Measurements from ENCODE around the gene CNPY4. TPM values are rescaled to one million over a fixed set of nuclear protein-coding genes. Genes with fewer than 3 reads are reported as not detected.

The CNPY4 gene
- total RNA-seq, 2 experiments from 2014 or later, result 11.0 to 14.0 TPM

- peak; percentile 83 for ATAC-seq
- intact Hi-C loops (cut with DNase I, micrococcal nuclease), result loop anchor here (1.0 to 10.0 kb wide), 22 partner anchors 19 to 793 kb away; partner anchors contain the start of genes AP4M1 (in 2 of the 2), MCM7 (in 2 of the 2), TRIM4 (in 2 of the 2) and ZKSCAN1 (in 2 of the 2)
- peaks cover 23% of the 10 kb centered on the region for H3K36me3 Mint-ChIP-seq (ENCODE audit: low read depth)
- CTCF ChIA-PET, result interaction anchor here (0.7 to 1.4 kb wide), 7 partner anchors 9 to 263 kb away, joined by 3 to 13 read pairs (median 3); partner anchors contain the start of genes AP4M1, MCM7 and TRIM4
- no peaks in the 10 kb centered on the region for H3K9me3 Mint-ChIP-seq (ENCODE audit: low read depth)
- POLR2A ChIA-PET, result interaction anchor here (1.1 kb wide), 1 partner anchor 12 kb away, joined by 3 read pairs; no protein-coding TSS in a partner anchor
- H3K4me1 Mint-ChIP-seq, result peaks cover 25% of the 10 kb centered on the region
- DNase-seq, result peak; percentile 99
- H3K27ac Mint-ChIP-seq, result peak within 1 kb of the TSS; percentile 87
- H3K4me3 Mint-ChIP-seq, result peak within 1 kb of the TSS; percentile 87
- no peaks in the 10 kb centered on the region for H3K27me3 Mint-ChIP-seq
Measured at GRCh38 chr7:100081535-100082102, 37.8 kb upstream of the CNPY4 start, which contains the start of gene ZNF3. Gene ZNF3 (minus strand): TSS chr7:100081723. CDS start chr7:100077357, 4,366 bp downstream.

GRCh38 chr7:100082978-100083377, 36.5 kb upstream of the CNPY4 start:
- Mint-ChIP-seq H3K36me3 (ENCODE audit: low read depth) (peaks cover 17% of the 10 kb centered on the region), H3K4me1 (peaks cover 30% of the 10 kb centered on the region), H3K27ac (peak overlapping the region; percentile 85), H3K4me3 (peak overlapping the region; percentile 87), H3K9me3 (ENCODE audit: low read depth) (no peaks in the 10 kb centered on the region), H3K27me3 (no peaks in the 10 kb centered on the region)
- ChIA-PET CTCF (interaction anchor here (0.6 to 1.4 kb wide), 12 partner anchors 8 to 525 kb away, joined by 3 to 13 read pairs (median 3); partner anchors contain the start of genes AP4M1, MCM7 and ZKSCAN1), POLR2A (interaction anchor here (0.6 to 1.1 kb wide), 6 partner anchors 11 to 211 kb away, joined by 3 to 11 read pairs (median 3); partner anchors contain the start of genes AP4M1, LAMTOR4, MBLAC1 and MCM7)
- DNase-seq (no peak), ATAC-seq (no peak)
- intact Hi-C loops (cut with DNase I, micrococcal nuclease), result loop anchor here (5.0 to 10.0 kb wide), 8 partner anchors 44 to 792 kb away; partner anchors contain the start of genes MBLAC1 (in 1 of the 2), SRRT (in 1 of the 2), TRIM4 (in 1 of the 2) and ZKSCAN1 (in 1 of the 2)

GRCh38 chr7:100085515-100085914, 33.9 kb upstream of the CNPY4 start:
- H3K36me3 Mint-ChIP-seq (ENCODE audit: low read depth), result peaks cover 13% of the 10 kb centered on the region
- H3K27me3 Mint-ChIP-seq, result no peaks in the 10 kb centered on the region
- no peaks in the 10 kb centered on the region for H3K9me3 Mint-ChIP-seq (ENCODE audit: low read depth)
- POLR2A ChIA-PET, result no interaction called here
- peaks cover 29% of the 10 kb centered on the region for H3K4me1 Mint-ChIP-seq
- H3K27ac Mint-ChIP-seq, result no peak overlapping the region
- H3K4me3 Mint-ChIP-seq, result no peak overlapping the region
- DNase-seq, result no peak
- ATAC-seq, result no peak
- intact Hi-C loops (cut with DNase I, micrococcal nuclease), result loop anchor here (5.0 to 10.0 kb wide), 5 partner anchors 171 to 789 kb away; partner anchors contain the start of genes BUD31 (in 1 of the 2), PDAP1 (in 1 of the 2), SRRT (in 1 of the 2) and TRIM4 (in 1 of the 2)
- CTCF ChIA-PET, result interaction anchor here (0.7 to 1.0 kb wide), 2 partner anchors 10 to 47 kb away, joined by 3 read pairs; no protein-coding TSS in a partner anchor

- DNase-seq, result no peak
- Mint-ChIP-seq H3K27ac (peak overlapping the region; percentile 9), H3K27me3 (no peaks in the 10 kb centered on the region), H3K36me3 (ENCODE audit: low read depth) (peaks cover 24% of the 10 kb centered on the region), H3K4me1 (peaks cover 32% of the 10 kb centered on the region), H3K4me3 (peak overlapping the region; percentile 13), H3K9me3 (ENCODE audit: low read depth) (no peaks in the 10 kb centered on the region)
- ATAC-seq, result no peak
- intact Hi-C loops (cut with DNase I, micrococcal nuclease), result loop anchor here (5.0 to 10.0 kb wide), 5 partner anchors 172 to 788 kb away; partner anchors contain the start of genes BUD31 (in 1 of the 2), PDAP1 (in 1 of the 2), SRRT (in 1 of the 2) and TRIM4 (in 1 of the 2)
- POLR2A ChIA-PET, result interaction anchor here (6.1 kb wide), 1 partner anchor 14 kb away, joined by 74 read pairs; the partner anchor contains the start of genes AP4M1 and MCM7
- CTCF ChIA-PET, result interaction anchor here (0.6 kb wide), 1 partner anchor 349 kb away, joined by 3 read pairs; no protein-coding TSS in a partner anchor
Measured at GRCh38 chr7:100087055-100087750, 32.2 kb upstream of the CNPY4 start.

GRCh38 chr7:100088095-100088620, 31.3 kb upstream of the CNPY4 start:
- intact Hi-C loops (cut with DNase I, micrococcal nuclease), result loop anchor here (1.0 to 10.0 kb wide), 10 partner anchors 31 to 787 kb away; partner anchors contain the start of genes TRIM4 (in 2 of the 2), BUD31 (in 1 of the 2), CNPY4 (in 1 of the 2) and MEPCE (in 1 of the 2)
- DNase-seq, result no peak
- H3K27ac Mint-ChIP-seq, result peak overlapping the region; percentile 96
- ChIA-PET CTCF (interaction anchor here (0.7 to 1.8 kb wide), 3 partner anchors 14 to 198 kb away, joined by 3 to 6 read pairs (median 3); partner anchors contain the start of genes AP4M1 and MCM7), POLR2A (interaction anchor here (6.1 kb wide), 1 partner anchor 13 kb away, joined by 74 read pairs; the partner anchor contains the start of genes AP4M1 and MCM7)
- H3K4me3 Mint-ChIP-seq, result peak overlapping the region; percentile 89
- peak; percentile 3 for ATAC-seq
- no peaks in the 10 kb centered on the region for H3K9me3 Mint-ChIP-seq (ENCODE audit: low read depth)
- peaks cover 34% of the 10 kb centered on the region for H3K36me3 Mint-ChIP-seq (ENCODE audit: low read depth)
- peaks cover 25% of the 10 kb centered on the region for H3K4me1 Mint-ChIP-seq
- H3K27me3 Mint-ChIP-seq, result no peaks in the 10 kb centered on the region

- H3K9me3 Mint-ChIP-seq (ENCODE audit: low read depth), result no peaks in the 10 kb centered on the region
- peaks cover 25% of the 10 kb centered on the region for H3K4me1 Mint-ChIP-seq
- no peaks in the 10 kb centered on the region for H3K27me3 Mint-ChIP-seq
- intact Hi-C loops (cut with DNase I, micrococcal nuclease), result loop anchor here (1.0 to 10.0 kb wide), 11 partner anchors 11 to 786 kb away; partner anchors contain the start of genes TRIM4 (in 2 of the 2), BUD31 (in 1 of the 2), CNPY4 (in 1 of the 2) and MEPCE (in 1 of the 2)
- ATAC-seq (peak; percentile 67), DNase-seq (peak; percentile 92)
- ChIA-PET CTCF (interaction anchor here (0.7 to 1.8 kb wide), 3 partner anchors 13 to 199 kb away, joined by 3 to 6 read pairs (median 3); partner anchors contain the start of genes AP4M1 and MCM7), POLR2A (interaction anchor here (6.1 kb wide), 1 partner anchor 13 kb away, joined by 74 read pairs; the partner anchor contains the start of genes AP4M1 and MCM7)
- peak within 1 kb of the TSS; percentile 89 for H3K4me3 Mint-ChIP-seq
- peak within 1 kb of the TSS; percentile 96 for H3K27ac Mint-ChIP-seq
- peaks cover 41% of the 10 kb centered on the region for H3K36me3 Mint-ChIP-seq (ENCODE audit: low read depth)
Measured at GRCh38 chr7:100088621-100089457, 30.6 kb upstream of the CNPY4 start, which contains the start of gene COPS6. Gene COPS6 (plus strand): TSS chr7:100088969. CDS start chr7:100088991, 22 bp downstream.

GRCh38 chr7:100089458-100090196, 29.8 kb upstream of the CNPY4 start:
- no peak for ATAC-seq
- Mint-ChIP-seq H3K27me3 (no peaks in the 10 kb centered on the region), H3K36me3 (ENCODE audit: low read depth) (peaks cover 48% of the 10 kb centered on the region), H3K4me1 (peaks cover 25% of the 10 kb centered on the region), H3K4me3 (peak overlapping the region; percentile 89), H3K27ac (peak overlapping the region; percentile 96), H3K9me3 (ENCODE audit: low read depth) (no peaks in the 10 kb centered on the region)
- ChIA-PET CTCF (interaction anchor here (0.9 to 1.8 kb wide), 4 partner anchors 12 to 65 kb away, joined by 4 to 8 read pairs (median 6); partner anchors contain the start of genes AP4M1 and MCM7), POLR2A (interaction anchor here (0.6 to 6.1 kb wide), 3 partner anchors 12 to 364 kb away, joined by 3 to 74 read pairs (median 3); partner anchors contain the start of genes AP4M1, MBLAC1 and MCM7)
- intact Hi-C loops (cut with DNase I, micrococcal nuclease), result loop anchor here (1.0 to 10.0 kb wide), 9 partner anchors 11 to 785 kb away; partner anchors contain the start of genes TRIM4 (in 2 of the 2), BUD31 (in 1 of the 2), MEPCE (in 1 of the 2) and PDAP1 (in 1 of the 2)
- peak; percentile 33 for DNase-seq

GRCh38 chr7:100090527-100091410, 28.7 kb upstream of the CNPY4 start:
- POLR2A ChIA-PET, result interaction anchor here (0.6 to 6.1 kb wide), 6 partner anchors 11 to 339 kb away, joined by 3 to 74 read pairs (median 4); partner anchors contain the start of genes AP4M1, MBLAC1 and MCM7
- H3K9me3 Mint-ChIP-seq (ENCODE audit: low read depth), result no peaks in the 10 kb centered on the region
- peak; percentile 28 for DNase-seq
- H3K4me1 Mint-ChIP-seq, result peaks cover 27% of the 10 kb centered on the region
- CTCF ChIA-PET, result interaction anchor here (0.8 to 1.7 kb wide), 4 partner anchors 9 to 43 kb away, joined by 3 to 8 read pairs (median 4); partner anchors contain the start of genes AP4M1 and MCM7
- H3K4me3 Mint-ChIP-seq, result peak overlapping the region; percentile 89
- peak; percentile 27 for ATAC-seq
- peaks cover 59% of the 10 kb centered on the region for H3K36me3 Mint-ChIP-seq (ENCODE audit: low read depth)
- intact Hi-C loops (cut with DNase I, micrococcal nuclease), result loop anchor here in 1 of 2 experiments (1.0 kb wide), 1 partner anchor 10 kb away; no protein-coding TSS in a partner anchor
- peak overlapping the region; percentile 59 for H3K27ac Mint-ChIP-seq
- H3K27me3 Mint-ChIP-seq, result no peaks in the 10 kb centered on the region
